ENCODE measurements around the gene CCSAP.

Gene CCSAP

DNA sequence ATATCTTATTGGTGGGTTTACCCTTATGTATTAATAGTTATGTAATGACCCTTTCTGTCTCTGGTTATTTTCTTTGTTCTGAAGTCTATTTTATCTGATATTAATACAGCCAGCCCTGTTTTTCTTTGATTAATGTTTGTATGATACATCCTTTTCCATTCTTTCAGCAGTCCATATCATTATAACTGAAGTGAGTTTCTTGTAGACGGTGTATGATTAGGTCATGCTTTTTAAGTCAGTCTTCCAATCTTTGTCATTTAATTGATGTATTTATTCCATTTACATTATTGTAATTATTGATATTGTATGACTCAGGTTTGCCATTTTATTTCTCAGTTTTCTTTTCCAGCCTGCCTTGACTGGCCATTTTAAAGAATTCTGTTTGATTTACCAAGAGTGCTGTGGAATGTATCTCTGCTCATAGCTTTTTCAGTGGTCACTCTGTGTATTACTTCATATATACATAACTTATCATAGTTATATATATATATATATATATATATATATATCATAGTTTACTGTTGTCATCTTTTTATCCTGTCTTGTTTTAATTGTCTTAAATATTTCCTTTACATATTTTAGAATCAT is 61.4 kb downstream of the CCSAP start:
- Mint-ChIP-seq H3K9me3 (no peaks in the 10 kb centered on the region), H3K27me3 (no peaks in the 10 kb centered on the region), H3K4me3 (no peak overlapping the region), H3K36me3 (peaks cover 8 to 10% of the 10 kb centered on the region in 2 donors), H3K4me1 (peaks cover 19 to 39% of the 10 kb centered on the region in 2 donors), H3K27ac (no peak overlapping the region)
- DNase-seq (no peak), ATAC-seq (replicated peaks) (no peak)

GRCh38 chr1:229280921-229281320 is 61.9 kb downstream of the CCSAP start:
- H3K27ac Mint-ChIP-seq, result no peak overlapping the region
- peaks cover 8 to 10% of the 10 kb centered on the region in 2 donors for H3K36me3 Mint-ChIP-seq
- H3K9me3 Mint-ChIP-seq, result no peaks in the 10 kb centered on the region
- no peak for ATAC-seq (replicated peaks)
- H3K4me3 Mint-ChIP-seq, result no peak overlapping the region
- DNase-seq, result no peak
- H3K4me1 Mint-ChIP-seq, result peaks cover 20 to 34% of the 10 kb centered on the region in 2 donors
- H3K27me3 Mint-ChIP-seq, result no peaks in the 10 kb centered on the region

DNA sequence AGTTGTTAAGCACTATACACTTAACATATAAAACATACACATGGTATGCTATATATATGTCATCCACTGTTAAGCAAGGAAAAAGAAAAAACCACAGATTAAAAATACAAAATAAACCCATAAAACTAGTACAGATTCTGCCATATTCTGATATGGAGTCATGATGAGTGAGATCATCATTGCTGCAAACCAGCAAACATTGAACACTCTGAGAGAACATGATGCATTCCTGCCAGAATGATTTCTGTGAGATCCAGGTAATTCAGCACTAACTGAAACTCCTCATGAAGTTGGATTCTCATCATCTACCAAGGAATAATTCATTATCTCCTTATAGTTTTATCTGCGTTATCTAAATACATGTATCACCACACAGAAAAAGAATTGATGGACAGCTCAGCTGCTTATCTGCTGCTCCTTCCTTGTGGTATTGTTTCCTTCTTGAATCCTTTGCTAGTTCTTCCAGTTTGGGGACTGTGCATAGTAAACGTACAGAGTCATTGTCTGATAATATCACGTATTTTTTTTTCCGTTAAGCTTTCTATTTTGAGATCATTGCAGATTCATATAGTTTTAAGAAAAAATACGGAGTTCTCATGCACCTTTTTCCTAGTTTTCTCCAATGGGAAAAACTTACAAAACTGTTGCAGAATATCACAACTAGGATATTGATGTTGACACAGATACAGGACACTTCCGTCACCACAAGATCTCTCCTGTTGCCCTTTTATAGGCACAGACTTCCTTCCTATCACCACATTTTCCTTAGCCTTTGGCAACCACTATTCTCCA is 62.6 kb downstream of the CCSAP start:
- ATAC-seq (replicated peaks), result no peak

GRCh38 chr1:229279242-229279641 is 63.6 kb downstream of the CCSAP start:
- H3K27me3 Mint-ChIP-seq, result no peaks in the 10 kb centered on the region
- no peak overlapping the region for H3K4me3 Mint-ChIP-seq
- ATAC-seq (replicated peaks) (no peak), DNase-seq (no peak)
- H3K27ac Mint-ChIP-seq, result no peak overlapping the region
- no peaks in the 10 kb centered on the region for H3K9me3 Mint-ChIP-seq
- peaks cover 22 to 33% of the 10 kb centered on the region in 2 donors for H3K4me1 Mint-ChIP-seq
- peaks cover 9 to 10% of the 10 kb centered on the region in 2 donors for H3K36me3 Mint-ChIP-seq

More for the DNA sequence above, 62.6 kb downstream of the CCSAP start:
- Mint-ChIP-seq H3K9me3 (no peaks in the 10 kb centered on the region), H3K27ac (no peak overlapping the region), H3K4me3 (no peak overlapping the region), H3K36me3 (peaks cover 8 to 10% of the 10 kb centered on the region in 2 donors), H3K27me3 (no peaks in the 10 kb centered on the region), H3K4me1 (peaks cover 17 to 33% of the 10 kb centered on the region in 2 donors)
- DNase-seq, result no peak

- DNase-seq (no peak), ATAC-seq (replicated peaks) (no peak)
- Mint-ChIP-seq H3K36me3 (peaks cover 9 to 10% of the 10 kb centered on the region in 2 donors), H3K27ac (no peak overlapping the region), H3K27me3 (no peaks in the 10 kb centered on the region), H3K4me3 (no peak overlapping the region), H3K4me1 (peaks cover 22 to 33% of the 10 kb centered on the region in 2 donors), H3K9me3 (no peaks in the 10 kb centered on the region)
These were observed 64.6 kb downstream of the CCSAP start for GRCh38 chr1:229278120-229278741.

GRCh38 chr1:229275005-229275404 is 67.8 kb downstream of the CCSAP start:
- DNase-seq, result no peak
- no peaks in the 10 kb centered on the region for H3K27me3 Mint-ChIP-seq
- H3K27ac Mint-ChIP-seq, result no peak overlapping the region
- peaks cover 3% of the 10 kb centered on the region in 2 donors for H3K36me3 Mint-ChIP-seq
- peaks cover 24 to 30% of the 10 kb centered on the region in 2 donors for H3K4me1 Mint-ChIP-seq
- ATAC-seq (replicated peaks), result no peak
- no peaks in the 10 kb centered on the region for H3K9me3 Mint-ChIP-seq
- no peak overlapping the region for H3K4me3 Mint-ChIP-seq

DNA sequence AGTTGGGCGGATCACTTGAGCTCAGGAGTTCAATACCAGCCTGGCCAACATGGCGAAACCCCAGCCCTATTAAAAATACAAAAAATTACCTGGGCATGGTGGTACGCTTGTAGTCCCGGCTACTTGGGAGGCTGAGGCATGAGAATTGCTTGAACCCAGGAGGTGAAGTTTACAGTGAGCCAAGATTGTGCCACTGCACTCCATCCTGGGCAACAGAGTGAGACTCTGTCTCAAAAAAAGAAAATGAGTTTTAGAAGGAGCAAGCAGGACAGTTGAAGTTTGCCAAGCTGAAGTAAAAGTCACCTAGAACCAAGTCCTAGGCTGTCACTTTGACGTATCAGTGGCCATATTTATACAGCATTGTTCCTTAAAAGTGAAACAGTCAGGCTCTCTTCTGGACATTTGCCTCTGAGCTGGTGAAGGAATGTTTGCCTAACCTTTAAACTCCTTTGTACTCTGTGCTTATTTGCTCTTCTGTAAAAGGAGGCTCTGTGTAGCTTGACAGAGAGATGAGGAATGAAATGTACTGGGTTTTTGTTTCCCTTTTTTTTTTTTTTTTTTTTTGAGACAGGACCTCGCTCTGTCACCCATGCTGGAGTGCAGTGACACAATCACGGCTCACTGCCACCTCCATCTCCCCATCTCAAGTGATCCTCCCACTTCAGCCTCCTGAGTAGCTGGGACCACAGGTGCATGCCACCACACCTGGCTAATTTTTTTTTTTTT is 69.2 kb downstream of the CCSAP start:
- Mint-ChIP-seq H3K36me3 (peaks cover 3% of the 10 kb centered on the region in 2 donors), H3K9me3 (no peaks in the 10 kb centered on the region), H3K4me3 (no peak overlapping the region), H3K27ac (no peak overlapping the region), H3K27me3 (no peaks in the 10 kb centered on the region), H3K4me1 (peaks cover 24 to 30% of the 10 kb centered on the region in 2 donors)
- no peak for ATAC-seq (replicated peaks)
- DNase-seq, result no peak

DNA sequence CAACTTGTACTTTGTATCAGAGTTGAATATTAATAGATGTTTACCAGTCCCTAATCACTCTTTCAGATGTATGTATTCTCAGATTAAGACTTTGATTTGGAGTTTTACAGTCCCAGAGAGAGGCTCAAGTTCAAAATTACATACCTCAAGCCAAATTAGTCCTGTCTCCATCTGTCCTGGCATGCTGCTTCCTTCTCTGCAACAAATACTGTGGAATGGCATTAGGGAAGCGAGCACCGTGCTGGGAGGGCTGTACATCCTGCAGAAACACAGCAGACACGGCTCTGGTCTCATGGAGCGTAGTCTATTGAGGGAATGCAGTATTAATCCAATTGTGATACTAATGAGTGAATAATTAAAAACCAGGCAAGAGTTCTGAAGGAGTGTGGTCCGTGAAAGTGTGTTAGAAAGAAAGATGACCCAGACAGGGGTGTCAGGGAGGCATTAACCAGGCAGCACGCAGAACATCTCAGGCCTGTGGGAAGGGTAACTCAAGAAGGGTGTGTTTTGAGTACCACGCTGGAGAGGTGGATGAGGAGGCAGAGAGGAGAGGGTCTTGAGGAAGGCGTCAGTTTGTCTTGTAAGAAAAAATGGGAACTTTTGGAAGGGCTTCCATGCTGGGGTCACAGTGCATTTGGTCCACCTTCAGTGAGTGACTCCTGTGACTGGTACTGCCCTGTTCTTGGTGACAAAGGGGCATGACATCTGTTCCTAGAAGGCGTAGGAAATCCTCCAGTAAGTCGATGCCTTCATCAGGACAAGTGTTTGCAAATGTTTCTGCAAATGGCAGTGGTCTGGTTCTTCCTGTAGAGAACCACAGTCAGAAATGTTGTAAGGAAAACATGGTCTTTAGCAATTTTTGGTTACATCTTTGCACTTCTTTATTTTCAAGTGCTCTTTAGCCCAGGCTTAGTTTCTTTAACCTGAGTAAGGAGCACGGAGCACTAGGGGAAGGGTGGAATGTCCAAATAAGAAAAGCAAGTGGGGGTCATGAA is 70.4 kb downstream of the CCSAP start:
- peak overlapping the region; percentile 88 for H3K4me3 Mint-ChIP-seq
- H3K27me3 Mint-ChIP-seq, result no peaks in the 10 kb centered on the region
- ATAC-seq (replicated peaks) (no peak), DNase-seq (no peak)
- H3K36me3 Mint-ChIP-seq, result peaks cover 3 to 5% of the 10 kb centered on the region in 2 donors
- peaks cover 27 to 30% of the 10 kb centered on the region in 2 donors for H3K4me1 Mint-ChIP-seq
- peak overlapping the region; percentile 95 for H3K27ac Mint-ChIP-seq
- H3K9me3 Mint-ChIP-seq, result no peaks in the 10 kb centered on the region

GRCh38 chr1:229271448-229272159 is 71.2 kb downstream of the CCSAP start:
- Mint-ChIP-seq H3K27ac (peak overlapping the region; percentile 95), H3K4me1 (peaks cover 30 to 35% of the 10 kb centered on the region in 2 donors), H3K4me3 (peak overlapping the region; percentile 88), H3K27me3 (no peaks in the 10 kb centered on the region), H3K9me3 (peaks cover 3 to 4% of the 10 kb centered on the region in 2 donors), H3K36me3 (peaks cover 6 to 9% of the 10 kb centered on the region in 2 donors)
- DNase-seq, result no peak
- peak; percentile 76 to 81 for ATAC-seq (replicated peaks)

Data from stimulated activated naive B cell treated with anti-CD40 and anti-IgM and Interleukin-4, amounts not matched to agents 10 μg/mL and 1 μg/mL and 100 μg/mL, for 72 hours (primary cell).